ENCODE results near the gene YIPF4.
A peak's percentile ranks its signal among the peaks of the same experiment; 100 is the strongest.

Gene YIPF4

DNA sequence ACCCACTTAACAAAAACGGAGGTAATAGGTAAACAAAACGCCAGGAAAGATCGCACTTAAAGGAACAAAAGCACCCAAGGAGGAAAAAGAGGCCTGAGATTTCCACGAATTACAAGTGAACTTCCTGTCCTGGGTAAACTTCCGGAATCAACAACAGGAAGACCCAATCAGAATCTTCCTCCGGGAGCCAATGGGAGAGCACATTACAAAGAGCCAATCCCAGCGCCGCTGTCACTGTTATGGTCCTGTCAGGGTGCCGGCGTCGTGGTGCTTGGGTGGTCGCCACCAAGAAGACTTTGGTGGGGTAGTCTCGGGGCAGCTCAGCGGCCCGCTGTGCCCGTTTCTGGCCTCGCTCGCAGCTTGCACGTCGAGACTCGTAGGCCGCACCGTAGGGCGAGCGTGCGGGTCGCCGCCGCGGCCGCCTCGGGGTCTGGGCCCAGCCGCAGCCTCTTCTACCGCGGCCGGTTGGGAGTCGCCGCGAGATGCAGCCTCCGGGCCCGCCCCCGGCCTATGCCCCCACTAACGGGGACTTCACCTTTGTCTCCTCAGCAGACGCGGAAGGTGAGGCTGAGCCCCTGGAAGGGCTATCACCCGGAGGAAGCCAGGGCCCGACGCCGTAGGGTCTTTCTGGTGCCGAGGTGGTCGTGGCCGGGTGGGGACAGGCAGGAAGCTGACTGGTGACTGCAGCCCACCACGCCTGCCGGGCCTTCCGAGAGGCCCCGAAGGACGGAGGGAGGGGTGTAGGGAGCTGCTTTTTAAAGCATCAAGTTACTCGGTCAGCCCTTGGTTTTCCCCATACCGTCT, at the start of gene YIPF4:
TSS of gene YIPF4 (plus strand) at position 231 of the 804 bp plus-strand sequence. CDS start at position 483, 252 bp downstream.
- H3K27ac ChIP-seq: peak within 1 kb of the TSS; percentile 70
- TF ChIP-seq ZFX (IDR thresholded peaks at IDR 0.05) (peak; percentile 94), CTCF (conservative IDR thresholded peaks at IDR 0.05) (no peak)

- TF ChIP-seq CTCF (conservative IDR thresholded peaks at IDR 0.05): no peak
- no peak for TF ChIP-seq ZFX (IDR thresholded peaks at IDR 0.05)
- H3K27ac ChIP-seq: no peak overlapping the region
Measured at GRCh38 chr2:32228181-32228580, 49.5 kb upstream of the YIPF4 start.

GRCh38 chr2:32229635-32230034, 48.1 kb upstream of the YIPF4 start:
- no peak overlapping the region for H3K27ac ChIP-seq
- TF ChIP-seq ZFX (IDR thresholded peaks at IDR 0.05) (no peak), CTCF (conservative IDR thresholded peaks at IDR 0.05) (no peak)

DNA sequence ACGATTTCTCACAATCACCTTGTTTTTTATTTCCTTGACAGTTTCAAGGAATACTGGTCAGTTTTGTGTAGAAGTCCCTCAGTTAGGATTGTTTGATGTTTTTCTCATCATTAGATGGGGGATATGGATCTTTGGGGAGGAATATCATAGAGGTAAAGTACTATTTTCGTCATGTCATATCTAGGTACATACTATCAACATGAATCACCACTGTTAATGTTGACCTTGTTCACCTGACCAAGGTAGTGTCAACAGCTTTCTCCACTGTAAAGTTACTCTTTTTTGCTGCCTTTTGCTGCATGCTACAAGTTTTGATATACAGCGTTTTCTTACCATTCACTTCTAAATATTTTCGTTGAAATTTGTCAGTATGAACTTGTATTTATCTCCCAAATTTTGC, 45.7 kb upstream of the YIPF4 start:
- H3K27ac ChIP-seq: no peak overlapping the region
- TF ChIP-seq CTCF (conservative IDR thresholded peaks at IDR 0.05) (no peak), ZFX (IDR thresholded peaks at IDR 0.05) (no peak)

DNA sequence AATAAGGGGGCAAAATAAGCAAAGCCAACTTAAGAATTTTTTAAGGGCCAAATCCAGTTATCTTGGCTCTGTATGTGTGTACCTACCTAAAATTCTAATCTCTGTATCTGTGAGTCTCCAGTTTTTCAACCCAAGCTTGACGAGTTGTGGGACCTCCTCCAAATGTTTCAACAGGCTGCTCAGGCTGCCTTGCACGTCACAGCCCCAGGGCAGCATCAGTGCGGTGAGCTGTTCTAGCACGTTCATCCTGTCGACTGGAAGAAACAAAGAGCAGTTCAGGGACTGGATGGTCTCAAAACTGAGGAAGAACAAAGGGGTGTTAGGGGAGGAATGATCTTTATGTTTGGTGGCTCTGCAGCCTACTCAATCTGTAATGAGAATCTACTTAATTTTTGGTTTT, 42.4 kb upstream of the YIPF4 start:
- H3K27ac ChIP-seq: no peak overlapping the region
- no peak for TF ChIP-seq ZFX (IDR thresholded peaks at IDR 0.05)
- no peak for TF ChIP-seq CTCF (conservative IDR thresholded peaks at IDR 0.05)

DNA sequence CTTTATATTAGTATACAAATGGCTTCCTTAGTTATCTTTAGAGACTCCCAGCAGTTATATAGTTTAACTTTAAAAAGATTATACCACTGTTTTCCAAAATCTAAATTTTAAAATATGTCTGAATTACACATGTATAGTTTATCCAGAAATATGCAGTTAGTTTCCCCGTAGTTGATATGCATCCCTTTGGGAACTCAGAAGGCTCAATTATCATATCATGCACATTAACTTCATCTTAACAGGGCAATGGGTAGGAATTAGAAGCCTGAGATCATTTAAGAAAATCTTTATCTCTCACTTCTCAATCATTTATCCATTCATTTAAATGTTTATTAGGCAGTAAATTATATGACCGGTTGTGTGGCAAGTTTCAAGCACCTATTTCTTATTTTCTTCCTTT, 40.2 kb upstream of the YIPF4 start:
- no peak overlapping the region for H3K27ac ChIP-seq
- TF ChIP-seq CTCF (conservative IDR thresholded peaks at IDR 0.05): no peak
- no peak for TF ChIP-seq ZFX (IDR thresholded peaks at IDR 0.05)

- TF ChIP-seq CTCF (conservative IDR thresholded peaks at IDR 0.05): no peak
- TF ChIP-seq ZFX (IDR thresholded peaks at IDR 0.05): no peak
Measured at GRCh38 chr2:32237996-32238395, 39.7 kb upstream of the YIPF4 start.

More at GRCh38 chr2:32237996-32238395, 39.7 kb upstream of the YIPF4 start:
- H3K27ac ChIP-seq: no peak overlapping the region
